MM.1S (cell line): ENCODE data around the gene GUCY1A2.

Experiments
- CTCF ChIP-seq: fragments of 300-600 bp; sonication (generic); IDR thresholded peaks from 2 replicates; pipeline ENCODE4 v1.5.1; 2016; ENCODE audit warnings: antibody characterized with exemption, low read length, mixed read lengths
- EZH2 ChIP-seq: fragments of 300-600 bp; sonication (generic); optimal IDR thresholded peaks from 2 replicates; pipeline ENCODE3; 2017; ENCODE audit warnings: low read depth, mild to moderate bottlenecking, antibody characterized with exemption, low read length, mixed read lengths
- EZH2phosphoT487 ChIP-seq: fragments of 300-600 bp; sonication (generic); IDR thresholded peaks from 2 replicates; pipeline ENCODE4 v1.6.1; 2018; ENCODE audit warnings: antibody characterized with exemption, low read length

GRCh38 chr11:106986673-106987072 lies 31.6 kb downstream of the GUCY1A2 start:
- TF ChIP-seq CTCF = no peak
- no peak for TF ChIP-seq EZH2phosphoT487
- TF ChIP-seq EZH2 = no peak
